OCI-LY1 (cell line): ENCODE data around the gene ATR.
"Not testable (repeated sequence)": the region's sequence is repeated elsewhere in the genome, so short reads cannot be mapped to it uniquely, and the experiment has no call there.

ENCODE experiments used
- H2AFZ ChIP-seq: fragments of 200-600 bp; sonication (generic), shearing (Covaris generic); 2 replicates; pipeline ENCODE4 v1.6.0; 2014; ENCODE audit warnings: antibody characterized with exemption, mild to moderate bottlenecking, low read length
- H3F3A ChIP-seq: fragments of 200-600 bp; sonication (generic), shearing (Covaris generic); 2 replicates; pipeline ENCODE4 v1.6.0; 2014; ENCODE audit warnings: mild to moderate bottlenecking, antibody characterized with exemption, low read length, moderate library complexity; ENCODE audit not compliant: insufficient read depth
- H3K27ac ChIP-seq: fragments of 200-600 bp; sonication (generic); 2 replicates; pipeline ENCODE4 v1.5.1; 2014; ENCODE audit warnings: low read length, mixed run types, mild to moderate bottlenecking, low read depth; ENCODE audit not compliant: poor library complexity, severe bottlenecking
- H3K27me3 ChIP-seq: fragments of 200-600 bp; sonication (generic); 2 replicates; pipeline ENCODE4 v1.6.0; 2014; ENCODE audit warnings: antibody characterized with exemption, mild to moderate bottlenecking, low read length, moderate library complexity; ENCODE audit not compliant: insufficient read depth
- H3K36me3 ChIP-seq: fragments of 200-600 bp; sonication (generic); 2 replicates; pipeline ENCODE4 v1.6.1; 2014; ENCODE audit warnings: mild to moderate bottlenecking, antibody characterized with exemption, low read length, moderate library complexity, mixed read lengths; ENCODE audit not compliant: insufficient read depth
- H3K4me1 ChIP-seq: fragments of 200-600 bp; sonication (generic); 2 replicates; pipeline ENCODE4 v1.5.1; 2014; ENCODE audit warnings: mild to moderate bottlenecking, low read length, moderate library complexity; ENCODE audit not compliant: insufficient read depth, severe bottlenecking
- H3K4me2 ChIP-seq: fragments of 200-600 bp; sonication (generic), shearing (Covaris generic); 2 replicates; pipeline ENCODE4 v1.6.1; 2014; ENCODE audit warnings: low read length
- H3K4me3 ChIP-seq: fragments of 200-600 bp; sonication (generic); 2 replicates; pipeline ENCODE4 v1.5.1; 2014; ENCODE audit warnings: low read length, low read depth, mild to moderate bottlenecking, mixed read lengths; ENCODE audit not compliant: poor library complexity, severe bottlenecking
- H3K79me2 ChIP-seq: fragments of 200-600 bp; shearing (Covaris generic); 2 replicates; pipeline ENCODE4 v1.6.1; 2016; ENCODE audit warnings: mixed run types, low read length, mixed read lengths; ENCODE audit not compliant: insufficient read depth
- H3K9ac ChIP-seq: fragments of 200-600 bp; sonication (generic), shearing (Covaris generic); 2 replicates; pipeline ENCODE4 v1.6.1; 2014; ENCODE audit warnings: mild to moderate bottlenecking, low read length, mixed read lengths
- H3K9me2 ChIP-seq: fragments of 200-600 bp; sonication (generic), shearing (Covaris generic); 2 replicates; pipeline ENCODE4 v1.6.1; 2014; ENCODE audit warnings: low read depth, mild to moderate bottlenecking, low read length, mixed read lengths
- H3K9me3 ChIP-seq: fragments of 200-600 bp; shearing (Covaris generic); 2 replicates; pipeline ENCODE4 v1.6.1; 2014; ENCODE audit warnings: low read length, mixed read lengths
- H4K20me1 ChIP-seq: fragments of 200-600 bp; sonication (generic), shearing (Covaris generic); 2 replicates; pipeline ENCODE4 v1.6.0; 2016; ENCODE audit warnings: mild to moderate bottlenecking, low read length; ENCODE audit not compliant: insufficient read depth
- EZH2 ChIP-seq: fragments of 200-600 bp; sonication (generic), shearing (Covaris generic); IDR thresholded peaks from 2 replicates; pipeline ENCODE4 v1.8.0; 2017; ENCODE audit warnings: borderline replicate concordance, mixed run types, mild to moderate bottlenecking, antibody characterized with exemption, low read length, moderate library complexity, mixed read lengths
- TF ChIP-seq, protein P1 (sequence below): fragments of 200-600 bp; sonication (generic), shearing (Covaris generic); IDR thresholded peaks from 2 replicates; pipeline ENCODE4 v1.5.1; 2017; ENCODE audit warnings: mild to moderate bottlenecking, antibody characterized with exemption, low read length, moderate library complexity, mixed read lengths

ATR gene

DNA sequence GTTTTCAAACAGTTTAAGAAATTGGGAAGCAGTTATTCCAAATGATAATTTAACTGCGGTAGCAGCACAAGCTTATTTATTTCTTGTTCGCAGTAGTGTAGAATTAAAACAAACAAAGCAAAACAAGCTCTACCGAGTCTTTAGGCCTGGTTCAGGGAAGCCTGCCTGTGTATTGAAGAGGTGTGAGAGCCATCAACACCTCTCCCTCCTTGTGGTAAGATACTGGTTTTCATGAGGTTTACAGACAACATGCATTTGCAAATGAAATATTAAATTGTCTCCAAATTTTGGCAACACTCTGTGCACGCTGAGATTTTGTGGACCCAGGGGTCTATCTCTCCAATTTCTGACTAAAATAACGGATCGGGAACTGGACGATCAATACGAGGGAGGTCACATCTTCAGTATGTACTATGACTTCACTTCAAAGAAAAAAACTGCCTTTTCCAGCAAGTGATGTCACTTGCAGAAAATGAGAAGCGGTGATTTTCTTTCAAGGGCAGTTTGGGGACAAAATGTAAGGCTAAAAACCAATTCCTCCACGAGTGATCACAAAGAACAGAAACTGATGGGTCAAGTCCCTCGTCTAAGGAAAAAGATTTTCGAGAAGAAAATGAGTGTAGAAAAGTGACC is 721 bp downstream of the ATR start:
- TF ChIP-seq, protein P1, sequence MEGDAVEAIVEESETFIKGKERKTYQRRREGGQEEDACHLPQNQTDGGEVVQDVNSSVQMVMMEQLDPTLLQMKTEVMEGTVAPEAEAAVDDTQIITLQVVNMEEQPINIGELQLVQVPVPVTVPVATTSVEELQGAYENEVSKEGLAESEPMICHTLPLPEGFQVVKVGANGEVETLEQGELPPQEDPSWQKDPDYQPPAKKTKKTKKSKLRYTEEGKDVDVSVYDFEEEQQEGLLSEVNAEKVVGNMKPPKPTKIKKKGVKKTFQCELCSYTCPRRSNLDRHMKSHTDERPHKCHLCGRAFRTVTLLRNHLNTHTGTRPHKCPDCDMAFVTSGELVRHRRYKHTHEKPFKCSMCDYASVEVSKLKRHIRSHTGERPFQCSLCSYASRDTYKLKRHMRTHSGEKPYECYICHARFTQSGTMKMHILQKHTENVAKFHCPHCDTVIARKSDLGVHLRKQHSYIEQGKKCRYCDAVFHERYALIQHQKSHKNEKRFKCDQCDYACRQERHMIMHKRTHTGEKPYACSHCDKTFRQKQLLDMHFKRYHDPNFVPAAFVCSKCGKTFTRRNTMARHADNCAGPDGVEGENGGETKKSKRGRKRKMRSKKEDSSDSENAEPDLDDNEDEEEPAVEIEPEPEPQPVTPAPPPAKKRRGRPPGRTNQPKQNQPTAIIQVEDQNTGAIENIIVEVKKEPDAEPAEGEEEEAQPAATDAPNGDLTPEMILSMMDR = no peak
- TF ChIP-seq EZH2 = no peak
- no peak overlapping the region for H2AFZ ChIP-seq
- H3K9ac ChIP-seq = peak overlapping the region; percentile 85
- no peaks in the 10 kb centered on the region for H3K27me3 ChIP-seq
- peaks cover 21% of the 10 kb centered on the region for H3K36me3 ChIP-seq
- H3K4me3 ChIP-seq = peak overlapping the region; percentile 80
- H3K79me2 ChIP-seq = peaks cover 56% of the 10 kb centered on the region
- H3K4me1 ChIP-seq = peaks cover 43% of the 10 kb centered on the region
- H3K9me2 ChIP-seq = no peaks in the 10 kb centered on the region
- H3K27ac ChIP-seq = peak overlapping the region; percentile 72
- H4K20me1 ChIP-seq = no peaks in the 10 kb centered on the region
- H3K4me2 ChIP-seq = peak overlapping the region; percentile 82
- no peaks in the 10 kb centered on the region for H3K9me3 ChIP-seq
- H3F3A ChIP-seq = no peaks in the 10 kb centered on the region

DNA sequence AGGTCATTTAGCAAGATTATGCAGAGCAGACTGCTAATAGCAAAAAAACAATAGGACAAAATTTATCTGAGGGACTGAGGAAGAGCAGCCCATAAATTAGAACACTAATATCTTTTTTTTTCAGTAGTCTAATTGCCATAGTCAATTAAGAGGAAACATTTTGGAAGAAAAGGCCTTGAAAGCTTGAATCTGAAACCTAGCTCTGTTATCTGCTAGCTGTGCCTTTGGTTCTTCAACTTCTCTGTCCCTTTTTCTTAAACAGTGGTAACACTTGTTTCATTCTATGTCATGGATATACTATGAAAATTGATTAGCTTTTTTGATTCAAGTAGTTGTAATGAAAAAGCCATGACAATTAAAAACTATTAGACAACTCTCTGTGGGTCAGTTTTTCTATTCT is 1.7 kb downstream of the ATR start:
- no peaks in the 10 kb centered on the region for H3K9me2 ChIP-seq
- TF ChIP-seq, protein P1 = no peak
- TF ChIP-seq EZH2 = no peak
- H3K9me3 ChIP-seq = no peaks in the 10 kb centered on the region
- H3K79me2 ChIP-seq = peaks cover 62% of the 10 kb centered on the region
- H4K20me1 ChIP-seq = no peaks in the 10 kb centered on the region
- peak overlapping the region; percentile 85 for H3K9ac ChIP-seq
- no peak overlapping the region for H2AFZ ChIP-seq
- no peaks in the 10 kb centered on the region for H3K27me3 ChIP-seq
- peak overlapping the region; percentile 80 for H3K4me3 ChIP-seq
- no peak overlapping the region for H3K27ac ChIP-seq
- H3F3A ChIP-seq = no peaks in the 10 kb centered on the region
- peaks cover 27% of the 10 kb centered on the region for H3K36me3 ChIP-seq
- peaks cover 43% of the 10 kb centered on the region for H3K4me1 ChIP-seq
- peak overlapping the region; percentile 82 for H3K4me2 ChIP-seq

DNA sequence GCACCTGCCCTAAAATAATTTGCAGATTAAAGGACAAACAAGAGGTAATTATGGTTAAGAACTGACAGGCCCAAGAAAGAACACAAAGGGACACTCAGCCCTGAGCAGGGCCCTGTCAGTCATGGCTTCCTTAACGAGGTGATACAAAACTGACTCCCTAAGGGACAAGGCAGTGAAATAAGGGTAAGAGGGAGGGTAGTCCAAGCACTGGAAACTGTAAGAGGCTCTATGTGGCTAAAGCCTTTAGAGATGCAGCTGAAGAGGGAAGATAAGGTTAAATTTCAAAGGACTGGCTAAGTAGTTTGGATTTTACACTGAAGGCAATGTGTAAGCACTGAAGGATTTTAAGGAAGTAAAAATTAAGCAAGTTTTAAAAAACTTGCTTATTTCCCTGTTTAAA is 3.9 kb downstream of the ATR start:
- Histone ChIP-seq H3K79me2 (peaks cover 68% of the 10 kb centered on the region), H3K9me2 (no peaks in the 10 kb centered on the region), H3K9ac (no peak overlapping the region), H4K20me1 (no peaks in the 10 kb centered on the region), H2AFZ (no peak overlapping the region), H3K4me2 (no peak overlapping the region; the same call in 1 of the 2 replicates), H3K27me3 (no peaks in the 10 kb centered on the region), H3K36me3 (peaks cover 40% of the 10 kb centered on the region), H3K27ac (no peak overlapping the region), H3K9me3 (no peaks in the 10 kb centered on the region; the same call in 1 of the 2 replicates), H3K4me3 (no peak overlapping the region), H3F3A (no peaks in the 10 kb centered on the region), H3K4me1 (peaks cover 42% of the 10 kb centered on the region)
- TF ChIP-seq EZH2 = no peak
- TF ChIP-seq, protein P1 = no peak

DNA sequence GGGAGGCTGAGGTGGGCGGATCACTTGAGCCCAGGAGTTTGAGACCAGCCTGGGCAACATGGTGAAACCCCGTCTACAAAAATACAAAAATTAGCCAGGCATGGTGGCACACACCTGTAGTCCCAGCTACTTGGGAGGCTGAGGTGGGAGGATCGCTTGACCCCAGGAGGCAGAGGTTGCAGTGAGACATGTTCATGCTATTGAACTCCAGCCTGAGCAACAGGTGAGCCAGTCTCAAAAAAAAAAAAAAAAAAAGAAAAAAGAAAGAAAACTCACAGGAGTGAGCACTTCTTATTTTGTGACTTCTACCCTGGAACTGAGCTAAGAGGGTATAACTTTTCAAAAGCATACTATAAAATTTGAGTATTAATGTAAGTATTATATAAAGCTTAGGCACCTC is 4.3 kb downstream of the ATR start:
- H3K4me1 ChIP-seq = peaks cover 38% of the 10 kb centered on the region
- not testable (repeated sequence) for H3K27me3 ChIP-seq, H3K27ac ChIP-seq, H3K9ac ChIP-seq, H3K9me3 ChIP-seq, H3K4me2 ChIP-seq, H4K20me1 ChIP-seq, H3K9me2 ChIP-seq, H3F3A ChIP-seq, H2AFZ ChIP-seq, H3K4me3 ChIP-seq
- peaks cover 68% of the 10 kb centered on the region for H3K79me2 ChIP-seq
- peaks cover 43% of the 10 kb centered on the region for H3K36me3 ChIP-seq

DNA sequence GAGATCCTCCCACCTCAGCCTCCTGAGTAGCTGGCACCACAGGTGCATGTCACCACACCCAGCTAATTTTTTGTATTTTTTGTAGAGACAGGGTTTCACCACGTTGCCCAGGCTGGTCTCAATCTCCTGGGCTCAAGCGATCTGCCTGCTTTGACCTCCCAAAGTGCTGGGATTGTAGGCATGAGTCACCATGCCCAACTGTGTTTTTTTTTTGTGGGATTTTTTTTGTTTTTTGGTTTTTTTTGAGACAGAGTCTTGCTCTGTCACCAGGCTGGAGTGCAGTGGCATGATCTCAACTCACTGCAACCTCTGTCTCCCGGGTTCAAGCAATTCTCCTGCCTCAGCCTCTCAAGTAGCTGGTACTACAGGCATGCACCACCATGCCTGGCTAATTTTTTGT is 9.1 kb downstream of the ATR start:
- not testable (repeated sequence) for H3K9ac ChIP-seq, H3K27ac ChIP-seq, H2AFZ ChIP-seq, H3K4me3 ChIP-seq, H3K9me2 ChIP-seq, H3K9me3 ChIP-seq, H3K27me3 ChIP-seq, H3K4me1 ChIP-seq, H4K20me1 ChIP-seq, H3K4me2 ChIP-seq, H3F3A ChIP-seq
- Histone ChIP-seq H3K36me3 (peaks cover 61% of the 10 kb centered on the region), H3K79me2 (peaks cover 33% of the 10 kb centered on the region)
